Mucosa of rectum (tissue), 2 donors: ENCODE results near the gene ADCY2.

Source experiments
- H3K27ac ChIP-seq, 2 donors: one replicate each; pipeline ENCODE4 v1.7.0; 2013; ENCODE audit warnings: inconsistent platforms in 2 of 2, low read depth in 2 of 2, low read length in 2 of 2
- H3K27me3 ChIP-seq, 2 donors: one replicate each; pipeline ENCODE4 v1.7.0; 2013; ENCODE audit warnings: low read length in 2 of 2; ENCODE audit not compliant: control insufficient read depth in 2 of 2, insufficient read depth in 2 of 2
- H3K36me3 ChIP-seq, 2 donors: one replicate each; pipeline ENCODE4 v1.7.0; 2013; ENCODE audit warnings: low read length in 2 of 2; ENCODE audit not compliant: control insufficient read depth in 2 of 2, insufficient read depth in 2 of 2
- H3K4me1 ChIP-seq, 2 donors: one replicate each; pipeline ENCODE4 v1.7.0; 2013; ENCODE audit warnings: low read length in 2 of 2, mild to moderate bottlenecking in 1 of 2; ENCODE audit not compliant: control insufficient read depth in 2 of 2, insufficient read depth in 2 of 2
- H3K4me3 ChIP-seq, 2 donors: one replicate each; pipeline ENCODE4 v1.7.0; 2013; ENCODE audit warnings: low read length in 2 of 2
- H3K9ac ChIP-seq, 2 donors: one replicate each; pipeline ENCODE4 v1.7.0; 2013; ENCODE audit warnings: low read length in 2 of 2, low read depth in 1 of 2, mild to moderate bottlenecking in 1 of 2
- H3K9me3 ChIP-seq, 2 donors: one replicate each; pipeline ENCODE4 v1.7.0; 2013; ENCODE audit warnings: low read length in 2 of 2; ENCODE audit not compliant: control insufficient read depth in 2 of 2
- donor health status: healthy.
- donor health status: Normal muscosa, but diverticular disease.

ADCY2 gene

DNA sequence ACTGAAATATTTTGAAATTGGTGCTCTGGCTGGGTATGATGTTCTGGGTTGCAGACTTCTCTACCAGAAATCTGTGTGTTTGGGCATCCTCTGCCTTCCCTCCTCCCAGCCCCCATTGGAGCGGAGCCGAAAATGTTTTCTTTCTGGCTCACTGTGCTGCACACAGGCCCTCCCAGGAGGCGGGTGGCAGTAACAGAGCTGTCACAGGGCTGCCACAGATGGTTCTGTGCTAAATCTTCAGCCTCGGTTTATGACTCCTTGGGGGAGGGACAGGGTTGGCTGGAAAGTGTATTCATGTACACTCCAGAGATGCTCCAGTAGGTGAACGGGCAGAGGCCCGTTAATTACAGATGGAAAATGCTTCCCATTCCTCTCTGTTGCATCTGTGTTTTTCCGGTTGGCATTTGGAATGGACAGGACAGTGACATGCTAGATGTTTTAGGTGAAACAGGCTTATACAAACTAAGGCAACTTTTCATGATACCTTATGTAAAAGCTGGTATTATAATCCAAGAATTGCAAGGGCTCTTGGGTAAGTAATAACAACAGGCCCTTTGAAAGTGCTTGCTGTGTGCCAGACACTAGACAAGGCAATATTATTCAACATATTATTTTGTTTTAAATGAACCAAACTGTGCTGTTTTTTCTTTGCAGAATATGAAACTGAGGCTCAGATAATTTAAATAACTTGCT, 180.2 kb downstream of the ADCY2 start:
- H3K9ac ChIP-seq: no peak overlapping the region
- H3K9me3 ChIP-seq: no peaks in the 10 kb centered on the region
- H3K36me3 ChIP-seq: no peaks in the 10 kb centered on the region
- H3K27ac ChIP-seq: no peak overlapping the region
- H3K4me3 ChIP-seq: no peak overlapping the region
- H3K4me1 ChIP-seq: no peaks in the 10 kb centered on the region
- H3K27me3 ChIP-seq: no peaks in the 10 kb centered on the region

DNA sequence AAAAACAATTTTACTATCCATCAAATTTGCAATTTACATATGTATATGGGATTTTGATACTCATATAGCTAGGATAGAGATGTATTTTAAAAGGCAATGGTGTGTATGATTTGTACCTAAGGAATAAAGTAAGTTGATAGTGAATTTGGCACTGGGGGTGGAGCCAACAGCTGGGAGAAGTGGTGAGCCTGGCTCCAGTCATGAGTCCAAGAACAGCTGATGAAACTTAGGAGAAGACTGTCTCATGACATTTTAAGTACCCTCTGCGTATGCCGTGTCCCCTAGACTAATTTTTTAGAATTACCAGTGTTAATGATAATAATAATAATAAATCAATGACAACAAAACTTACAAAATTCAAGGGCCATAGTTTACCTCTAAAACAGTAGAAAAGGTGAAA, 181.4 kb downstream of the ADCY2 start:
- Histone ChIP-seq H3K4me3 (no peak overlapping the region), H3K4me1 (no peaks in the 10 kb centered on the region), H3K9ac (no peak overlapping the region), H3K9me3 (no peaks in the 10 kb centered on the region), H3K27me3 (no peaks in the 10 kb centered on the region), H3K36me3 (no peaks in the 10 kb centered on the region), H3K27ac (no peak overlapping the region)

DNA sequence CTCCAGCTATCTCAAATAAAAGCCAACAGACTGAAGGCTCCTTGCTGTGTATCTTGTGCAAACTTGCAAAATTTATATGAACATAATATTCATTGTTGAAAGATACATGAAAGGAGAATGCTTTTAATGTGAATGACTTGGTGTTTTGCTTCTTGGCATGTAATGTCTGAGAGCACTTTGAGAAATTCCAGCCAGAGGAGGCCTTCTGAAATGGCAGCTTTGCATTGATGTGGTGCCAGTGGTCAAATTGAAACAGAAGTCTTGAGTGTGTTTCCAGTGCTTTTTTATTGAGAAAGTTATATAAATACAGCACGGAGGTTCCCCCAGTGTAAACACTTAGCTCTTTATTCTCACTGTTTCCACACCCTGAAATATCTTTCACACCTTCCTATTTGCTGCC, 182.1 kb downstream of the ADCY2 start:
- Histone ChIP-seq H3K27ac (no peak overlapping the region), H3K9me3 (no peaks in the 10 kb centered on the region), H3K4me3 (no peak overlapping the region), H3K27me3 (no peaks in the 10 kb centered on the region), H3K9ac (no peak overlapping the region), H3K36me3 (no peaks in the 10 kb centered on the region), H3K4me1 (no peaks in the 10 kb centered on the region)

DNA sequence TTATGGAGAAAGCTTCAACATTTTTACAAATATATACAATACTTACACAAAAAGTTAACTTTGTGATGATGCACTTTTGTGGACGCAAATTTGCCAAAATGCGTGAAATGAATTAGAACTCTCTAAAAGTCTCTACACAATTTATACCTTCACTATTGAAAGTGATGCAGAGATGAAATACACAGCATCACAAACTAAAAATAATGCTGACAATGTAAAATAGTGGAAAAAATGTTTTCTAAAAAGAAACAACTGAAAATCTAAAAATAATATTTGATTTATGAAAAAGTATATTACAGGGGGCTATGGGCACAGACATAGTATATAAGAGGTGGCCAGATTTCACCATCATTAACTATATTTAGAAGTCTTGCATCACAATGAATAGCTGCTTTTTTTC, 188.8 kb downstream of the ADCY2 start:
- Histone ChIP-seq H3K4me3 (no peak overlapping the region), H3K4me1 (no peaks in the 10 kb centered on the region), H3K27me3 (no peaks in the 10 kb centered on the region), H3K9me3 (no peaks in the 10 kb centered on the region), H3K9ac (no peak overlapping the region), H3K27ac (no peak overlapping the region), H3K36me3 (no peaks in the 10 kb centered on the region)

DNA sequence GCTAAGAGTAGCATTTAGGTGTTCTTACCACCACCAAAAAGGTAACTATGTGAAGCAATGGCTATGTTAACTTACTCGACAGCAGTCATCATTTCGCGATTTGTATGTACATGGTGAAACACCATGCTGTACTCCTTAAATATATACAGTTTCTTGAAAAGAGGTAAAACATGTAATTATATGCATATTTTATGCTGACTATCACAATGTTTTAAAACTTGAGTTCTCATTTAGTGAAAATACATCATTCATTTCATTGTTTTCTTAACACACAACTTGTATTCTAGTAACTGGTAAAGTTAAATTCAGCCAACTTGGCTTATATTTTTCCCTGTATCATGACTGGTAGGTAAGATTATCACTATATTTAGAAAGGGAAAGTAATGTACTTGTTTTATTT, 189.9 kb downstream of the ADCY2 start:
- H3K9me3 ChIP-seq: no peaks in the 10 kb centered on the region
- no peak overlapping the region for H3K27ac ChIP-seq
- H3K4me3 ChIP-seq: no peak overlapping the region
- H3K4me1 ChIP-seq: no peaks in the 10 kb centered on the region
- no peaks in the 10 kb centered on the region for H3K27me3 ChIP-seq
- H3K36me3 ChIP-seq: no peaks in the 10 kb centered on the region
- no peak overlapping the region for H3K9ac ChIP-seq

DNA sequence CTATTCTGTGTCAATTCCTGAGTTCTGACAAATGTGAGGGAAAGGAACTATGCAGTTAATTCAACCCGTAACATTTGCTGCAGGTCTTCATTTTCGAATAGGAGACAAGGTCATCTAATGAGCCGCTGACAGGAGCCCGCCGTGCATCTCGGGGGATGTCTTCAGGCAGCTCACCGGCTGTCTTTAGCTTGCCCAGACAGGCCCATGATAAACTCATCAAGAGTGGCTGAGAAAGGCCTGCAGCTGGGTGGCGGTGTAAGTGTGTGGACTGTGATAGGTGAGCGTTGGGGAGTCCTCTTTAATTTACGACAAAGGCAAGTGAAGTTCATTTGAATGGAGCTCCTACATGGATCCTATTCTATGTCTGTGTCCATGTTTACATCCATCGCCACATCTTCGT, 190.5 kb downstream of the ADCY2 start:
- Histone ChIP-seq H3K9me3 (no peaks in the 10 kb centered on the region), H3K27ac (no peak overlapping the region), H3K4me3 (no peak overlapping the region), H3K4me1 (no peaks in the 10 kb centered on the region), H3K27me3 (no peaks in the 10 kb centered on the region), H3K36me3 (no peaks in the 10 kb centered on the region), H3K9ac (no peak overlapping the region)

DNA sequence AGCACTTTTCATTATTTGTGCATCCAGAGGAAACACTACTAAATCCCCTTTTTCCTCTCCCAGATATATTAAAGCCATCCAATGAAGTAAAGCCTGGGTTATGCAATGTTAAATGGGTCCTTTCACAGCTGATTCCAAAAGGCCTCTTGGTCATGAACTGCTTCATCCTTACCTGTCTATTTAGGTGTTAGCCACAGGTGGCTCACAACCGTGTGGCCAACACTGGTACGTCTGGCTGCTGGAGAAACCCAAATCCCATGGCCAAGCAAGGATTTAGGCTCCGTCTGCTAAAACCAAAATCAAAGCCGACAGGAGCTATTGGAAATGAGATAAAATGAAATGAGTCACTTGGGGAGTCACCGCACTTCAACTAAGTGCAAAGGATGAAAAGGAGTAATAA, 193.9 kb downstream of the ADCY2 start:
- Histone ChIP-seq H3K27ac (no peak overlapping the region), H3K4me3 (no peak overlapping the region), H3K4me1 (no peaks in the 10 kb centered on the region), H3K27me3 (no peaks in the 10 kb centered on the region), H3K9ac (no peak overlapping the region), H3K9me3 (no peaks in the 10 kb centered on the region), H3K36me3 (no peaks in the 10 kb centered on the region)

DNA sequence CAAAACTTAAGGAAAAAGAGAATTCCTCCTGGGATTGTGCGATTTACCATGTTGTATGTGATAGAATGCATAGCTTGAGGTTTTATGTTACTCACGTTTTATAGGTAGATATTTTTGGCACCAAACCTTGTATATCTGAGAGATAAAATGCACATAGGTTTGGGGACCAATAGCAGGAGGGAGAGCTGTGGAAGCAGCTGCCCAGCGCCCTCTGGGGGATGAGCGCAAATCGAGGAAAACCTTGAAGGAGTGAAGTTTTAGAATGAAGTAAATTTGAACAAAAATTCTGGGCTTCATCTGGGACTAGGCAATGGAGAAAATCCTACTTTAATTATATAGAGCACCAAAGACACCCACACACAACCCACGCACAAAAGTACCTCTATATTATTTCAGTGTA, 197.0 kb downstream of the ADCY2 start:
- Histone ChIP-seq H3K4me3 (no peak overlapping the region), H3K9me3 (no peaks in the 10 kb centered on the region), H3K9ac (no peak overlapping the region)

DNA sequence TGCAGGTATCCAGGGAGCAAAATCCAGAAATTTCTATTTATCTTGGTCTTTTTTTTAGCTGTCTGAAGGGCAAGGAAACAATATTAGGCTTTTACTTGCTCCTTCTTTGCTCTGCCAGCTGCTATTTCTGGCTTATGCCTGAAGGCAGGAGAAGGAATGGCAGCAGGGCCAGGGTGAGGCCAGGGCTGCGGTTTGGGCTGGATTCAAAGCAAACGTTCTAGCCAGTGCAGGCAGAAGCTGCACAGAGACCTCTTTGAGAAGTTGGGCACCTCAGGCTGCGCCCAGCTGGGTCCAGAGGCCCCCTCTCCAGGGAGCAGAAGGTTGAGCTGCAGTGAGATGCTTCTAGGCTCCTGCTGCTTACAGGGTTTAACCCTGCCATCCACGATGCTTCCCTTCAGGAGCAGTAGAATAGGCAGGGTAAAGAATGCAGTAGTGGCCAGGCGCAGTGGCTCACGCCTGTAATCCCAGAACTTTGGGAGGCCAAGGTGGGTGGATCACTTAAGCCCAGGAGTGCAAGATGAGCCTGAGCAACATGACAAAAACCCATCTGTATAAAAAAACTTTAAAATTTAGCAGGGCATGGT, 201.2 kb downstream of the ADCY2 start:
- Histone ChIP-seq H3K4me3 (no peak overlapping the region), H3K27me3 (no peaks in the 10 kb centered on the region), H3K9ac (no peak overlapping the region), H3K36me3 (no peaks in the 10 kb centered on the region), H3K9me3 (no peaks in the 10 kb centered on the region), H3K4me1 (no peaks in the 10 kb centered on the region), H3K27ac (no peak overlapping the region)

More for the DNA sequence above, 197.0 kb downstream of the ADCY2 start:
- Histone ChIP-seq H3K36me3 (no peaks in the 10 kb centered on the region), H3K4me1 (no peaks in the 10 kb centered on the region), H3K27ac (no peak overlapping the region), H3K27me3 (no peaks in the 10 kb centered on the region)

DNA sequence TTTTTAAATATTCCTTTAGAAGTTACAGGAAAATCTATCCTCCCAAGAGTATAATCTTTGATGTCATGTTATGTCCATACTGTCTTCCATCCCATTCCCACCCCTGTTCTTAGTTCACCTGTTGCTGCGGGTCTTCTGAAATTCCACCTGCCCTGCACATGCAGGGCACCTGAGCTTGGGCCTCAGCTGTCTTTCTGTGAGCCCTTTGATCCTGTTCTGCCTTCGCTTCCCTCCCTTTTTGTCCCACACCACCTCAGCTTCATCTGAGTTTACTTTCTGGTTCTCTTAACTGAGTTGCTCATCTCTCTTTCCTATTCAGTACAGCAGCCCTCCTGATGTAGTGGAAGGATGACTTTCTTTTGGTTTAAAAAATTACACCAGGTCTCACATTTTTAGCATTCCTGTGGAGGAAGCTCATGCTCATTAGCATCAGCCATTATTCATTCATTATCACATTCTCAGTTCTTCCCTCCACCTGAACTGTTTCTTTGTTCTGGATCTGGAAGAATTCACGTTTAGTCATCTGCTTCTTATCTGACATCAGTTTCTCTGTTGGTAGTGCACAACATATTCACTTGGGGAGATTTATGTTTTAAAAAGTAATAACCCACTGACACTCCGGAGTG, 211.0 kb downstream of the ADCY2 start:
- Histone ChIP-seq H3K27ac (no peak overlapping the region), H3K4me1 (no peaks in the 10 kb centered on the region), H3K9me3 (no peaks in the 10 kb centered on the region), H3K9ac (no peak overlapping the region), H3K36me3 (no peaks in the 10 kb centered on the region), H3K4me3 (no peak overlapping the region), H3K27me3 (no peaks in the 10 kb centered on the region)
